Measurements from ENCODE around the gene GPC6. TPM values are rescaled to one million over a fixed set of nuclear protein-coding genes. Genes with fewer than 3 reads are reported as not detected.

The GPC6 gene
- polyA plus RNA-seq, 1 donor (not counting 4 experiments of a cell fraction or from before 2014, with no cell fraction given), result 0.42 TPM

DNA sequence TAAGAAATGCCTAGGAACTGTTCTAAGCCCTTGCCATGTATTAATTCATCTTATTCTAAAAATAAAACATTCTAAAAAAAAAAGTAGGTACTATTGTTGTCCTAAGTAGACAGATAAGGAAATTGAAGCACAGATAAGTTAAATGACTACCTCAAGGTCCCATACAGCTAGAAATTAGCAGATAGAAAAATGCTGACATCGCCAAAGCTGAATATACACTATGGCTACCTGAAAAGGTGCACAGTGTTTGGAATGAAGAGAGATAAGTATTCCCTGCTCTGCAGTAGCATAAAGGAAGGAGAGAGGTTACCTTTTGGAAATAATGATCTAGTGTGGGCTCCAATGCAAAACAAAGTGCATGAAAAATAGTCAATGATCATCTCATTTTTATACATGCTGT is 1187.5 kb downstream of the GPC6 start:
- no peaks in the 10 kb centered on the region for H3K9me3 ChIP-seq (ENCODE audit: control insufficient read depth, low read depth, low read length)
- H3K4me2 ChIP-seq (ENCODE audit: control insufficient read depth, extremely low read depth, insufficient read depth, low read depth, low read length), result no peak overlapping the region
- DNase-seq (ENCODE audit: low read depth, low spot score) (no peak), FAIRE-seq (no peak)
- no peak overlapping the region for H3K27ac ChIP-seq (ENCODE audit: control insufficient read depth, insufficient read depth, low read length)
- H2AFZ ChIP-seq (ENCODE audit: control insufficient read depth, low read length), result no peak overlapping the region
- dilution Hi-C loops (cut with MboI; ENCODE audit: extremely low pct_ligation_motif_present, low sequenced_read_pairs), result no loop called here
- H3K4me3 ChIP-seq (ENCODE audit: control insufficient read depth in 2 of 3, extremely low read depth in 1 of 3, insufficient read depth in 2 of 3, low read depth in 1 of 3, low read length in 3 of 3), result no peak overlapping the region
- H3K27me3 ChIP-seq (ENCODE audit: control insufficient read depth, extremely low read depth, insufficient read depth, low read length), result no peaks in the 10 kb centered on the region
- no peaks in the 10 kb centered on the region for H3K9me1 ChIP-seq (ENCODE audit: control insufficient read depth, extremely low read depth, insufficient read depth, low read length)
- no peak overlapping the region for H3K9ac ChIP-seq (ENCODE audit: control insufficient read depth, extremely low read depth, insufficient read depth, low read length)
- H3K4me1 ChIP-seq (ENCODE audit: control insufficient read depth, extremely low read depth, insufficient read depth, low read length), result no peaks in the 10 kb centered on the region
- TF ChIP-seq CTCF (optimal IDR thresholded peaks at IDR 0.05 in 1 of 3, IDR thresholded peaks at IDR 0.05 in 1 of 3, conservative IDR thresholded peaks at IDR 0.05 in 1 of 3; ENCODE audit: extremely low read depth in 1 of 3, insufficient read depth in 2 of 3, low read length in 3 of 3) (no peak), EZH2 (IDR thresholded peaks at IDR 0.05; ENCODE audit: low read length) (no peak)
- no peaks in the 10 kb centered on the region for H3K36me3 ChIP-seq (ENCODE audit: control insufficient read depth in 2 of 2, extremely low read depth in 1 of 2, insufficient read depth in 2 of 2, low read length in 2 of 2)
- no peaks in the 10 kb centered on the region for H4K20me1 ChIP-seq (ENCODE audit: control insufficient read depth, extremely low read depth, insufficient read depth, low read length)
- H3K79me2 ChIP-seq (ENCODE audit: control insufficient read depth, insufficient read depth, low read length), result no peaks in the 10 kb centered on the region

- Histone ChIP-seq H3K27me3 (ENCODE audit: control insufficient read depth, extremely low read depth, insufficient read depth, low read length) (no peaks in the 10 kb centered on the region), H4K20me1 (ENCODE audit: control insufficient read depth, extremely low read depth, insufficient read depth, low read length) (no peaks in the 10 kb centered on the region), H3K9me3 (ENCODE audit: control insufficient read depth, low read depth, low read length) (no peaks in the 10 kb centered on the region), H3K79me2 (ENCODE audit: control insufficient read depth, insufficient read depth, low read length) (no peaks in the 10 kb centered on the region), H3K36me3 (ENCODE audit: control insufficient read depth in 2 of 2, extremely low read depth in 1 of 2, insufficient read depth in 2 of 2, low read length in 2 of 2) (no peaks in the 10 kb centered on the region), H3K9ac (ENCODE audit: control insufficient read depth, extremely low read depth, insufficient read depth, low read length) (no peak overlapping the region), H2AFZ (ENCODE audit: control insufficient read depth, low read length) (no peak overlapping the region), H3K9me1 (ENCODE audit: control insufficient read depth, extremely low read depth, insufficient read depth, low read length) (no peaks in the 10 kb centered on the region), H3K4me1 (ENCODE audit: control insufficient read depth, extremely low read depth, insufficient read depth, low read length) (no peaks in the 10 kb centered on the region), H3K4me3 (ENCODE audit: control insufficient read depth in 2 of 3, extremely low read depth in 1 of 3, insufficient read depth in 2 of 3, low read depth in 1 of 3, low read length in 3 of 3) (no peak overlapping the region), H3K27ac (ENCODE audit: control insufficient read depth, insufficient read depth, low read length) (no peak overlapping the region), H3K4me2 (ENCODE audit: control insufficient read depth, extremely low read depth, insufficient read depth, low read depth, low read length) (no peak overlapping the region)
- dilution Hi-C loops (cut with MboI; ENCODE audit: extremely low pct_ligation_motif_present, low sequenced_read_pairs), result no loop called here
- FAIRE-seq (no peak), DNase-seq (ENCODE audit: low read depth, low spot score) (no peak)
- TF ChIP-seq EZH2 (IDR thresholded peaks at IDR 0.05; ENCODE audit: low read length) (no peak), CTCF (optimal IDR thresholded peaks at IDR 0.05 in 1 of 3, IDR thresholded peaks at IDR 0.05 in 1 of 3, conservative IDR thresholded peaks at IDR 0.05 in 1 of 3; ENCODE audit: extremely low read depth in 1 of 3, insufficient read depth in 2 of 3, low read length in 3 of 3) (no peak)
Measured at GRCh38 chr13:94414708-94415107, 1188.1 kb downstream of the GPC6 start.

All from keratinocyte (primary cell).